K562 (cell line): ENCODE results near the gene ADCY1. TPM values are rescaled to one million over a fixed set of nuclear protein-coding genes. Genes with fewer than 3 reads are reported as not detected.

Experiments
- ATF2 ChIP-seq: sonication (generic); formaldehyde crosslinking; IDR thresholded peaks from 2 replicates; pipeline ENCODE4 v1.8.1; 2022; ENCODE audit warnings: missing genetic modification reagents
- RERE ChIP-seq: sonication (generic); formaldehyde crosslinking; IDR thresholded peaks from 2 replicates; pipeline ENCODE4 v1.8.0; 2023; ENCODE audit warnings: missing genetic modification reagents, mild to moderate bottlenecking, borderline replicate concordance
- polyA plus RNA-seq, 8 experiments: library from polyadenylated mRNA; depleted of rRNA in 4 of 8; stranded (reverse) in 5 of 8; unstranded in 3 of 8; fragments of >200 nt; fragmentation: Nextera tagmentation in 2 of 8; fragmentation: Illumina TruSeq in 1 of 8; extraction: Ambion mirVana in 2 of 8; extraction: Trizol in 1 of 8; gene quantifications; 2 replicates each; pipeline versions ENCODE4 v1.2.1 to v1.2.3, GENCODE V29; 2011 to 2014; ENCODE audit warnings: inconsistent platforms in 1 of 8, missing spikeins in 1 of 8
- total RNA-seq, 7 experiments: library from RNA; depleted of rRNA in 6 of 7; stranded (reverse); fragments of >200 nt in 6 of 7; fragmentation: Illumina TruSeq in 2 of 7; extraction: Trizol in 2 of 7; gene quantifications; 2 replicates each; pipeline versions ENCODE4 v1.2.1 to v1.2.3, GENCODE V29; 2011 to 2021; ENCODE audit warnings: low replicate concordance in 1 of 7

The ADCY1 gene
- total and polyA plus RNA-seq, 9 of the 15 experiments (the other 6 are each of a cell fraction or from before 2014, with no cell fraction given), result under 0.01 to 0.18 (median 0.10) TPM; not detected in 4

- TF ChIP-seq RERE, result no peak
- TF ChIP-seq ATF2 (CRISPR knock-in tag), result no peak
Measured at GRCh38 chr7:45646207-45646821, 72.1 kb downstream of the ADCY1 start (continued).
